Measurements from ENCODE around the gene WDPCP. TPM values are rescaled to one million over a fixed set of nuclear protein-coding genes. Genes with fewer than 3 reads are reported as not detected.
"Not testable (repeated sequence)": the region's sequence is repeated elsewhere in the genome, so short reads cannot be mapped to it uniquely, and the experiment has no call there.

WDPCP gene
- total RNA-seq, 4 donors from 2014 or later = 7.8 to 23.7 (median 10.7) TPM

- no peak for DNase-seq (ENCODE audit: extremely low spot score)
- TF ChIP-seq, protein P1, sequence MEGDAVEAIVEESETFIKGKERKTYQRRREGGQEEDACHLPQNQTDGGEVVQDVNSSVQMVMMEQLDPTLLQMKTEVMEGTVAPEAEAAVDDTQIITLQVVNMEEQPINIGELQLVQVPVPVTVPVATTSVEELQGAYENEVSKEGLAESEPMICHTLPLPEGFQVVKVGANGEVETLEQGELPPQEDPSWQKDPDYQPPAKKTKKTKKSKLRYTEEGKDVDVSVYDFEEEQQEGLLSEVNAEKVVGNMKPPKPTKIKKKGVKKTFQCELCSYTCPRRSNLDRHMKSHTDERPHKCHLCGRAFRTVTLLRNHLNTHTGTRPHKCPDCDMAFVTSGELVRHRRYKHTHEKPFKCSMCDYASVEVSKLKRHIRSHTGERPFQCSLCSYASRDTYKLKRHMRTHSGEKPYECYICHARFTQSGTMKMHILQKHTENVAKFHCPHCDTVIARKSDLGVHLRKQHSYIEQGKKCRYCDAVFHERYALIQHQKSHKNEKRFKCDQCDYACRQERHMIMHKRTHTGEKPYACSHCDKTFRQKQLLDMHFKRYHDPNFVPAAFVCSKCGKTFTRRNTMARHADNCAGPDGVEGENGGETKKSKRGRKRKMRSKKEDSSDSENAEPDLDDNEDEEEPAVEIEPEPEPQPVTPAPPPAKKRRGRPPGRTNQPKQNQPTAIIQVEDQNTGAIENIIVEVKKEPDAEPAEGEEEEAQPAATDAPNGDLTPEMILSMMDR (IDR thresholded peaks at IDR 0.05) = no peak
- TF ChIP-seq POLR2AphosphoS5 (IDR thresholded peaks at IDR 0.05) = no peak
- no peak for TF ChIP-seq POLR2A (IDR thresholded peaks at IDR 0.05; ENCODE audit: low read depth)
- TF ChIP-seq EP300 (IDR thresholded peaks at IDR 0.05) = no peak
- no peaks in the 10 kb centered on the region for H3K27me3 ChIP-seq
- no peak overlapping the region for H3K4me3 ChIP-seq
- no peaks in the 10 kb centered on the region for H3K4me1 ChIP-seq
- intact Hi-C loops (cut with DNase I) = no loop called here
- no peak overlapping the region for H3K27ac ChIP-seq (replicated peaks in 1 of 4)
- peaks cover 0 to 7% (median 2%) of the 10 kb centered on the region in 4 donors for H3K36me3 ChIP-seq
- H3K9me3 ChIP-seq = peaks cover 0 to 27% (median 10%) of the 10 kb centered on the region in 4 donors
These were observed 267.6 kb downstream of the WDPCP start for GRCh38 chr2:63320669-63321068.

GRCh38 chr2:63310614-63311013 lies 277.7 kb downstream of the WDPCP start:
- Histone ChIP-seq H3K4me1 (no peaks in the 10 kb centered on the region), H3K27me3 (no peaks in the 10 kb centered on the region), H3K36me3 (peaks cover 0 to 9% (median 0%) of the 10 kb centered on the region in 4 donors), H3K4me3 (no peak overlapping the region), H3K27ac (replicated peaks in 1 of 4) (no peak overlapping the region), H3K9me3 (peaks cover 0 to 9% (median 2%) of the 10 kb centered on the region in 4 donors)
- intact Hi-C loops (cut with DNase I) = no loop called here
- TF ChIP-seq POLR2AphosphoS5 (IDR thresholded peaks at IDR 0.05) (no peak), EP300 (IDR thresholded peaks at IDR 0.05) (no peak), POLR2A (IDR thresholded peaks at IDR 0.05; ENCODE audit: low read depth) (no peak)
- TF ChIP-seq, protein P1 (IDR thresholded peaks at IDR 0.05) = no peak
- 94% methylated on average over 1 of the region's 1 CpG for WGBS
- no peak for DNase-seq (ENCODE audit: extremely low spot score)

DNA sequence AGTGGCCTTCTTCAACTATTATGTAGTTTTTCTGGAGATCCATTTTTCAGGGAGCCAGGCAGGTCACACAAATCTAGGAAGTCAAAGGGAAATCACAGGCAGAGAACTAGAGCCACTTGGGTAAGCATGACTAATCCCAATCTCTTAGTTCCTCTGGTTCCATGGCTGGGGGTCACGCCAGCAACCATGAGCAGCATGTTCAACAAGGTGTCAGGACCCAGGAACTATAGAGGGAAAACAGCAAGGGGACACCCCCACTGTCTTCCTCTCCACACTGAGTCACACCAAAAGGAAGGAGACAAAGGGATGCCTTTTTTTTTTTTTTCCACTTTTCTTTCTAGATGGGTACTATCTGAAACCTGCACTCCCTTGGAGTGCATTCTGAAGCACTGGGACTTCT lies 286.8 kb downstream of the WDPCP start:
- peaks cover 0 to 6% (median 0%) of the 10 kb centered on the region in 4 donors for H3K36me3 ChIP-seq
- no peaks in the 10 kb centered on the region for H3K27me3 ChIP-seq
- no peak overlapping the region for H3K27ac ChIP-seq (replicated peaks in 1 of 4)
- 100% methylated on average over 1 of the region's 1 CpG for WGBS
- peaks cover 0 to 47% (median 36%) of the 10 kb centered on the region in 4 donors for H3K9me3 ChIP-seq
- TF ChIP-seq POLR2AphosphoS5 (IDR thresholded peaks at IDR 0.05) (no peak), POLR2A (IDR thresholded peaks at IDR 0.05; ENCODE audit: low read depth) (no peak), EP300 (IDR thresholded peaks at IDR 0.05) (no peak)
- TF ChIP-seq, protein P1 (IDR thresholded peaks at IDR 0.05) = no peak
- no peak for DNase-seq (ENCODE audit: extremely low spot score)
- intact Hi-C loops (cut with DNase I) = no loop called here
- H3K4me3 ChIP-seq = no peak overlapping the region
- no peaks in the 10 kb centered on the region for H3K4me1 ChIP-seq

GRCh38 chr2:63300835-63301234 lies 287.4 kb downstream of the WDPCP start:
- no peak overlapping the region for H3K27ac ChIP-seq (replicated peaks in 1 of 4)
- WGBS = 92% methylated on average over 2 of the region's 2 CpGs
- no peak for DNase-seq (ENCODE audit: extremely low spot score)
- peaks cover 0 to 6% (median 0%) of the 10 kb centered on the region in 4 donors for H3K36me3 ChIP-seq
- intact Hi-C loops (cut with DNase I) = no loop called here
- TF ChIP-seq, protein P1 (IDR thresholded peaks at IDR 0.05) = no peak
- H3K27me3 ChIP-seq = no peaks in the 10 kb centered on the region
- no peaks in the 10 kb centered on the region for H3K4me1 ChIP-seq
- H3K4me3 ChIP-seq = no peak overlapping the region
- H3K9me3 ChIP-seq = peaks cover 0 to 47% (median 36%) of the 10 kb centered on the region in 4 donors

DNA sequence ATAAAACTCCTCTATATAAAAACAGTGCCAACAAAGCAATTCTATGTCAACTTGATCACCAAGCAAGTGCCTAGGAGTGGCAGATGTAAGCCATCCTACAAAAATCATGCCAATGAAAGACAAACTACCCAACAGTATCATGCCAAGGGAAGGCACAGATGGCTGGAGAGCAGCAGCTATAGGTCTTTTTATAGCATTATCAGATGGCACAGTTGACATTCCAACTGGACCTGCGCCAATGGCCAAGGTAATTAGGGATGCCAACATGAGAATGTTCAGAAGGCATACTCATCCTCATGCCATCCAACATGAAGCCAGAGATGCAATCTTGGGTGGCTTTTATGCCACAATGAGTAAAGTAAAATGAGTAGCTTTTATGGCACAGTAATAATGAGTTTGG lies 300.3 kb downstream of the WDPCP start:
- 100% methylated on average over 1 of the region's 1 CpG for WGBS
- peaks cover 0 to 34% (median 22%) of the 10 kb centered on the region in 4 donors for H3K9me3 ChIP-seq

DNA sequence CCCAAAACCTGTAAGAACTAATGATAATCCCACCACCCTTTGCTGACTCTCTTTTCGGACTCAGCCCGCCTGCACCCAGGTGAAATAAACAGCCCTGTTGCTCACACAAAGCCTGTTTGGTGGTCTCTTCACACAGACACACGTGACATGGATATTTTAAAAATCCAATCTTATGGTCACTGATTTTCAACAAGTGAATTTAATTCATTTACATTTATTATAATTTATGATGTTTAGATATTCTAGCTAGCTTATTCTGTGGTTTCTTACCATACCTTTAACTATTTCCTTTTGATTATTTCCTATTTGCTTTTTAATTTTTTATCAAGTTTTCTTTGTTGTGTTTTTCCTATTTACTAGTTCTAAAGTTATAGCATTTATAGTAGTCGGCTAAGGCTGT lies 301.8 kb downstream of the WDPCP start:
- intact Hi-C loops (cut with DNase I); H3K27me3 ChIP-seq; H3K36me3 ChIP-seq; H3K27ac ChIP-seq (replicated peaks in 1 of 4); DNase-seq (ENCODE audit: extremely low spot score); H3K4me3 ChIP-seq; H3K4me1 ChIP-seq: not testable (repeated sequence)
- peaks cover 0 to 43% (median 31%) of the 10 kb centered on the region in 4 donors for H3K9me3 ChIP-seq
- 96% methylated on average over 4 of the region's 4 CpGs for WGBS

More for the DNA sequence above, 300.3 kb downstream of the WDPCP start:
- TF ChIP-seq POLR2AphosphoS5 (IDR thresholded peaks at IDR 0.05) (no peak), POLR2A (IDR thresholded peaks at IDR 0.05; ENCODE audit: low read depth) (no peak), EP300 (IDR thresholded peaks at IDR 0.05) (no peak)
- TF ChIP-seq, protein P1 (IDR thresholded peaks at IDR 0.05) = no peak
- Histone ChIP-seq H3K4me3 (no peak overlapping the region), H3K27ac (replicated peaks in 1 of 4) (no peak overlapping the region), H3K27me3 (no peaks in the 10 kb centered on the region), H3K36me3 (no peaks in the 10 kb centered on the region), H3K4me1 (no peaks in the 10 kb centered on the region)
- intact Hi-C loops (cut with DNase I) = no loop called here
- no peak for DNase-seq (ENCODE audit: extremely low spot score)

Measured in esophagus muscularis mucosa (tissue), 4 donors.